Neuronal stem cell (in vitro differentiated cells): ENCODE data around the gene SETX.
A peak's percentile ranks its signal among the peaks of the same experiment; 100 is the strongest.

Experiments used
- DNase-seq: peaks from one replicate; pipeline ENCODE4 v3.0.0-alpha.2; 2013; ENCODE audit warnings: low spot score
- H2AFZ ChIP-seq: one replicate; pipeline ENCODE4 v1.6.1; 2013; ENCODE audit warnings: mild to moderate bottlenecking, low read length, inconsistent platforms
- H2AK5ac ChIP-seq: 2 replicates; pipeline ENCODE4 v1.6.1; 2013; ENCODE audit warnings: low read depth, mild to moderate bottlenecking, inconsistent platforms, low read length, moderate library complexity, mixed read lengths
- H2BK120ac ChIP-seq: 2 replicates; pipeline ENCODE4 v1.6.1; 2013; ENCODE audit warnings: low read depth, mild to moderate bottlenecking, inconsistent platforms, low read length, moderate library complexity, mixed read lengths
- H2BK12ac ChIP-seq: one replicate; pipeline ENCODE4 v1.6.1; 2013; ENCODE audit warnings: low read length, inconsistent platforms
- H2BK15ac ChIP-seq: 2 replicates; pipeline ENCODE4 v1.6.1; 2013; ENCODE audit warnings: mild to moderate bottlenecking, low read length, inconsistent platforms, mixed read lengths
- H2BK5ac ChIP-seq: one replicate; pipeline ENCODE4 v1.6.1; 2013; ENCODE audit warnings: inconsistent platforms, mild to moderate bottlenecking, low read length, moderate library complexity
- H3K14ac ChIP-seq: one replicate; pipeline ENCODE4 v1.6.1; 2013; ENCODE audit warnings: low read length, inconsistent platforms
- H3K18ac ChIP-seq: 2 replicates; pipeline ENCODE4 v1.6.1; 2013; ENCODE audit warnings: low read length, inconsistent platforms
- H3K23ac ChIP-seq: 2 replicates; pipeline ENCODE4 v1.6.1; 2013; ENCODE audit warnings: low read depth, mild to moderate bottlenecking, mixed read lengths, low read length, inconsistent platforms; ENCODE audit not compliant: poor library complexity
- H3K27ac ChIP-seq: replicated peaks from 3 replicates; pipeline ENCODE4 v1.5.1; 2013; ENCODE audit warnings: low read length, inconsistent platforms
- H3K27me3 ChIP-seq, 3 experiments: 2 replicates each; pipeline ENCODE4 v1.6.1; 2013; ENCODE audit warnings: low read length in 3 of 3, mild to moderate bottlenecking in 2 of 3, inconsistent platforms in 1 of 3, low read depth in 1 of 3, mixed read lengths in 1 of 3, moderate library complexity in 1 of 3; ENCODE audit not compliant: control insufficient read depth in 3 of 3, insufficient read depth in 3 of 3
- H3K36me3 ChIP-seq, 2 donors: replicated peaks in 1 of 2; 2 replicates each; pipeline ENCODE4 v1.6.1; 2013; ENCODE audit warnings: low read length in 2 of 2; ENCODE audit not compliant: control insufficient read depth in 2 of 2, insufficient read depth in 2 of 2
- H3K4ac ChIP-seq: 2 replicates; pipeline ENCODE4 v1.6.1; 2013; ENCODE audit warnings: inconsistent platforms, mild to moderate bottlenecking, low read length, moderate library complexity
- H3K4me1 ChIP-seq, 2 donors: 1 replicate in 1 of 2; 2 replicates in 1 of 2; pipeline ENCODE4 v1.6.1; 2013; ENCODE audit warnings: low read length in 2 of 2, low read depth in 1 of 2; ENCODE audit not compliant: control insufficient read depth in 2 of 2, insufficient read depth in 1 of 2
- H3K4me2 ChIP-seq: one replicate; pipeline ENCODE4 v1.6.1; 2013; ENCODE audit warnings: mild to moderate bottlenecking, low read length, inconsistent platforms; ENCODE audit not compliant: insufficient read depth, poor library complexity, severe bottlenecking
- H3K4me3 ChIP-seq, 2 donors: 2 replicates each; pipeline ENCODE4 v1.5.1; 2013; ENCODE audit warnings: low read length in 2 of 2, mild to moderate bottlenecking in 2 of 2, inconsistent platforms in 1 of 2, moderate library complexity in 1 of 2
- H3K79me1 ChIP-seq: one replicate; pipeline ENCODE4 v1.6.1; 2013; ENCODE audit warnings: low read depth, mild to moderate bottlenecking, inconsistent platforms, low read length, moderate library complexity
- H3K9ac ChIP-seq: one replicate; pipeline ENCODE4 v1.6.1; 2013; ENCODE audit warnings: mild to moderate bottlenecking, low read depth, low read length, inconsistent platforms; ENCODE audit not compliant: poor library complexity
- H3K9me3 ChIP-seq, 2 donors: replicated peaks in 1 of 2; 2 replicates each; pipeline versions ENCODE3 to v1.6.1; 2013; ENCODE audit warnings: low read length in 2 of 2, mild to moderate bottlenecking in 2 of 2, inconsistent platforms in 1 of 2, low read depth in 1 of 2, mixed read lengths in 1 of 2, moderate library complexity in 1 of 2; ENCODE audit not compliant: control insufficient read depth in 2 of 2, insufficient read depth in 1 of 2
- H4K8ac ChIP-seq: one replicate; pipeline ENCODE4 v1.6.1; 2013; ENCODE audit warnings: low read depth, mild to moderate bottlenecking, inconsistent platforms, low read length, moderate library complexity
- H4K91ac ChIP-seq: one replicate; pipeline ENCODE4 v1.6.1; 2013; ENCODE audit warnings: low read length, low read depth, mild to moderate bottlenecking, inconsistent platforms; ENCODE audit not compliant: poor library complexity
- WGBS, 2 donors: extraction: QIAGEN DNeasy Blood & Tissue Kit; methylation state at CpG; one replicate each; pipeline ENCODE4 v1.1.7; 2013; ENCODE audit warnings: missing lambda C conversion rate in 2 of 2, mixed read lengths in 1 of 2; ENCODE audit not compliant: insufficient read length in 2 of 2, insufficient replicate concordance in 1 of 2; ENCODE audit errors: extremely low coverage in 2 of 2; 5-methylcytosine and 5-hydroxymethylcytosine counted together

SETX gene

DNA sequence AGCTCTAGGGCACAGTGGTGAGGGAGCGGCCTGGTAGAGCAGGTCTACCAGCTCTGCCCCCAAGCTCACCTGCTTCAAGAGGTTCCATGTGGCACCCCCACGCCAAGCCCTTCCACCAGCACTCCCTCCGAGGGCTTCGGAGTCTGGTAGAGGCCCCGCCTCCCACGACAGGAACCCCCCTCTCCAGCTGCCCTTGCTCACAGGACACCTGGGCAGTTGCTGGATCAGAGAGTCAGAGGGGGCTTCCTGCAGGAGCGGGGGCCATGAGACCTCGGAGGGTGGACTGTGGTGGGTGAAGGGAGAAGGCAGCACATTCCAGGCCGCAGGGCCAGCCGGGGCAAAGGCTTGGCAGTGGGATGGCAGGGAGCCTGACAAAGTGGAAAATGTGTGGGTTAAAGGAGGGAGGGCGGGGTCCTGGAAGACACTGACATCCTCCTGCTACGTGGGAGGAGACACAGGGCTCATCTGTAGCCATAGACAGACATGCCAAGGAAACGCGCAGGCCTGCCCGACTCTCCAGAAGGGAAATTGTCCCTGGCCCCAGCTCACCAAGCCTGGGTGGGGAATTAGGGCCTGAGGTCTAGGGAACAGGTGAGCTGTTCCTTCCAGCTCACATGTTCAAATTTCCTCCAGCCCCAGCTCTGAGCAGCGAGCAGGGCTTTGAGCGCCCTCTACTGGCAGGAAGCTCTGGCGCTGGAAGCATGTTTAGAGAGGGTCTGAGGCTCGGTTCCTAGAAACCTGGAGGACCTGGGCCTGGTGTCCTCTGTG is 118.7 kb downstream of the SETX start:
- WGBS, 2 donors, result no CpG with 5 or more reads among the region's 19 CpGs
- H3K14ac ChIP-seq, result no peak overlapping the region
- H2AK5ac ChIP-seq, result peak overlapping the region; percentile 99
- H3K4me3 ChIP-seq, result no peak overlapping the region
- H3K79me1 ChIP-seq, result peaks cover 3% of the 10 kb centered on the region
- H3K9me3 ChIP-seq, result no peaks in the 10 kb centered on the region
- H4K91ac ChIP-seq, result no peak overlapping the region
- peak overlapping the region; percentile 59 for H2BK15ac ChIP-seq
- peak overlapping the region; percentile 86 for H2BK12ac ChIP-seq
- H2BK120ac ChIP-seq, result no peak overlapping the region
- no peak overlapping the region for H4K8ac ChIP-seq
- H3K18ac ChIP-seq, result peak overlapping the region; percentile 86
- H3K4me2 ChIP-seq, result no peak overlapping the region
- H3K23ac ChIP-seq, result peak overlapping the region; percentile 82
- peak; percentile 78 for DNase-seq
- H3K9ac ChIP-seq, result no peak overlapping the region
- H2AFZ ChIP-seq, result no peak overlapping the region
- H3K27ac ChIP-seq, result no peak overlapping the region
- peaks cover 5 to 8% of the 10 kb centered on the region in 2 donors for H3K4me1 ChIP-seq
- no peak overlapping the region for H3K4ac ChIP-seq
- peaks cover 0 to 77% (median 5%) of the 10 kb centered on the region in 3 experiments for H3K27me3 ChIP-seq
- peak overlapping the region; percentile 54 for H2BK5ac ChIP-seq
- H3K36me3 ChIP-seq, result no peaks in the 10 kb centered on the region

- Histone ChIP-seq H2AK5ac (no peak overlapping the region), H2AFZ (no peak overlapping the region), H3K4me3 (no peak overlapping the region), H4K91ac (no peak overlapping the region), H3K27ac (no peak overlapping the region), H3K9me3 (no peaks in the 10 kb centered on the region), H4K8ac (no peak overlapping the region), H3K14ac (no peak overlapping the region), H3K18ac (no peak overlapping the region), H3K4me2 (no peak overlapping the region), H3K36me3 (no peaks in the 10 kb centered on the region), H3K4me1 (peaks cover 0 to 2% of the 10 kb centered on the region in 2 donors), H3K79me1 (peaks cover 3% of the 10 kb centered on the region), H2BK120ac (no peak overlapping the region), H3K9ac (no peak overlapping the region), H2BK5ac (no peak overlapping the region), H3K27me3 (peaks cover 0 to 71% (median 2%) of the 10 kb centered on the region in 3 experiments), H3K4ac (no peak overlapping the region), H2BK12ac (no peak overlapping the region), H3K23ac (no peak overlapping the region), H2BK15ac (no peak overlapping the region)
- WGBS, 2 donors, result no CpG with 5 or more reads among the region's 9 CpGs
- no peak for DNase-seq
Measured at GRCh38 chr9:132235125-132235524, 119.7 kb downstream of the SETX start.

GRCh38 chr9:132234535-132234934 is 120.3 kb downstream of the SETX start:
- no peak overlapping the region for H3K23ac ChIP-seq
- no peak overlapping the region for H2AFZ ChIP-seq
- H2BK15ac ChIP-seq, result no peak overlapping the region
- WGBS, 2 donors, result no CpG with 5 or more reads among the region's 12 CpGs
- peaks cover 0 to 71% (median 2%) of the 10 kb centered on the region in 3 experiments for H3K27me3 ChIP-seq
- no peak for DNase-seq
- H2BK120ac ChIP-seq, result no peak overlapping the region
- H3K18ac ChIP-seq, result peak overlapping the region; percentile 23
- no peak overlapping the region for H3K27ac ChIP-seq
- no peak overlapping the region for H4K91ac ChIP-seq
- H2AK5ac ChIP-seq, result peak overlapping the region; percentile 86
- H3K79me1 ChIP-seq, result peaks cover 3% of the 10 kb centered on the region
- no peak overlapping the region for H3K4me3 ChIP-seq
- no peak overlapping the region for H3K4me2 ChIP-seq
- H3K9me3 ChIP-seq, result no peaks in the 10 kb centered on the region
- no peak overlapping the region for H3K4ac ChIP-seq
- H3K14ac ChIP-seq, result no peak overlapping the region
- H3K36me3 ChIP-seq, result no peaks in the 10 kb centered on the region
- H3K9ac ChIP-seq, result no peak overlapping the region
- no peak overlapping the region for H4K8ac ChIP-seq
- no peak overlapping the region for H2BK12ac ChIP-seq
- no peak overlapping the region for H2BK5ac ChIP-seq
- peaks cover 0 to 2% of the 10 kb centered on the region in 2 donors for H3K4me1 ChIP-seq

DNA sequence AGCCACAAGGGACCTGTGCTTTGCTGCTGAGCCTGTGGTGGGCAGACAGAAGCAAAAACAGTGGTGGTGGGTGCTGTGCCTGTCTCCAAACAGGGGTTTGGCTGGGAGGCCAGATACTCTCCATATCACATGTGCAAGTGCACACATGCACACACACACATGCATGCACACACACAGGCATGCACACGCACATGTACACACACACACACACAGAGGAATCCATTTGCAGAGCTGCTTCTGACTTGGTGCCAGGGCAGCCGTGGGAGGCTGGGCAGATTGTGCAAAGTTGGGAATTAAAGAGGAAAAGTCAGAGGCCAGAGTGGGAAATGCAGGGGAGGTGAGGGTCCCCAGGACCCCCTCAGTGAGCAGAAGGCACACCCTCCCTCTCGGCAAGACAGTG is 121.6 kb downstream of the SETX start:
- Histone ChIP-seq H2BK15ac (no peak overlapping the region), H2BK12ac (no peak overlapping the region)
- WGBS, 2 donors, result no CpG with 5 or more reads among the region's 3 CpGs

More for the DNA sequence above, 121.6 kb downstream of the SETX start:
- H3K4ac ChIP-seq, result no peak overlapping the region
- H3K4me3 ChIP-seq, result no peak overlapping the region
- no peaks in the 10 kb centered on the region for H3K9me3 ChIP-seq
- no peak overlapping the region for H2BK120ac ChIP-seq
- no peak overlapping the region for H4K91ac ChIP-seq
- H4K8ac ChIP-seq, result no peak overlapping the region
- H3K36me3 ChIP-seq, result no peaks in the 10 kb centered on the region
- no peak overlapping the region for H3K9ac ChIP-seq
- H3K4me2 ChIP-seq, result no peak overlapping the region
- no peak overlapping the region for H2AFZ ChIP-seq
- peaks cover 0 to 2% of the 10 kb centered on the region in 2 donors for H3K4me1 ChIP-seq
- no peak overlapping the region for H2BK5ac ChIP-seq
- H3K18ac ChIP-seq, result peak overlapping the region; percentile 36
- peaks cover 4% of the 10 kb centered on the region for H3K79me1 ChIP-seq
- H3K14ac ChIP-seq, result no peak overlapping the region
- H3K27ac ChIP-seq, result no peak overlapping the region
- no peak overlapping the region for H3K23ac ChIP-seq
- peaks cover 0 to 71% (median 2%) of the 10 kb centered on the region in 3 experiments for H3K27me3 ChIP-seq
- H2AK5ac ChIP-seq, result no peak overlapping the region
- no peak for DNase-seq
